Right lobe of liver (tissue), 6 donors: ENCODE measurements around the gene HNRNPC. TPM values are rescaled to one million over a fixed set of nuclear protein-coding genes. Genes with fewer than 3 reads are reported as not detected.
A peak's percentile ranks its signal among the peaks of the same experiment; 100 is the strongest.

ENCODE experiments used
- ATAC-seq, 4 donors: fragments of 200-7000 bp; cut with Tn5 transposase; one replicate each; pipeline ENCODE4 v1.9.1; 2020; ENCODE audit warnings: mild to moderate bottlenecking in 4 of 4, moderate library complexity in 4 of 4
- DNase-seq, 3 donors: peaks; one replicate each; pipeline ENCODE4 v3.0.0-alpha.2; 2020
- H3K27ac ChIP-seq, 3 donors: fragments of 200-600 bp; one replicate each; pipeline ENCODE4 v1.8.0; 2022
- H3K27me3 ChIP-seq, 2 donors: fragments of 200-600 bp; one replicate each; pipeline ENCODE4 v1.8.0; 2022
- H3K36me3 ChIP-seq, 4 donors: fragments of 200-600 bp; sonication (generic) in 1 of 4; one replicate each; pipeline versions ENCODE4 v1.5.1 to v1.8.0; 2017 to 2022; ENCODE audit warnings: control low read depth in 1 of 4
- H3K4me1 ChIP-seq, 4 donors: fragments of 200-600 bp; sonication (generic) in 1 of 4; one replicate each; pipeline versions ENCODE4 v1.5.1 to v1.8.0; 2017 to 2022; ENCODE audit warnings: control low read depth in 1 of 4
- H3K4me3 ChIP-seq, 3 donors: fragments of 200-600 bp; one replicate each; pipeline ENCODE4 v1.8.0; 2022
- H3K9me3 ChIP-seq, 4 donors: fragments of 200-600 bp; sonication (generic) in 1 of 4; one replicate each; pipeline versions ENCODE4 v1.5.1 to v1.8.0; 2017 to 2022; ENCODE audit warnings: control low read depth in 1 of 4
- CTCF ChIP-seq, 4 donors: fragments of 200-600 bp in 3 of 4; fragments of 450-650 bp in 1 of 4; IDR thresholded peaks; one replicate each; pipeline versions ENCODE4 v1.5.1 to v1.8.0; 2016 to 2022; ENCODE audit warnings: antibody characterized with exemption in 4 of 4, mild to moderate bottlenecking in 2 of 4
- POLR2A ChIP-seq: fragments of 450-650 bp; IDR thresholded peaks from one replicate; pipeline ENCODE4 v1.6.1; 2017; ENCODE audit warnings: antibody characterized with exemption, mild to moderate bottlenecking
- WGBS: methylation state at CpG from one replicate; pipeline ENCODE4 v1.1.6; 2018; ENCODE audit warnings: low coverage, low lambda C conversion rate; ENCODE audit not compliant: insufficient coverage; ENCODE audit errors: missing lambda C conversion rate; 5-methylcytosine and 5-hydroxymethylcytosine counted together
- intact Hi-C, 2 donors: fragments of 100-400 bp; cut with DNase I; formaldehyde crosslinking; loops; one replicate each; pipeline versions ENCODE4 v1.11.2 to v1.14.1; 2022
- total RNA-seq, 6 experiments: library from RNA; depleted of rRNA in 2 of 6; stranded (reverse); fragments of >200 nt in 2 of 6; fragmentation: NEBNext Ultra II Directional in 3 of 6; extraction: Animal tissue kit (Norgen Biotek cat#: 25700) in 3 of 6; gene quantifications; one replicate each; pipeline versions ENCODE4 v1.1.0 to v1.2.4, GENCODE V29; 2016 to 2023
- donor health status: DM: no; HTN: yes; CAD: no.
- donor health status: DM: no; HTN: no; CAD: no.
- donor health status: DM: no; HTN: no; CAD: no.
- donor health status: DM: no; HTN: yes; CAD: no.
- donor health status: DM: no; HTN: yes; CAD: no.

The HNRNPC gene
- total RNA-seq, 6 experiments from 2014 or later = 170 to 247 (median 229) TPM

- H3K9me3 ChIP-seq = no peaks in the 10 kb centered on the region
- 82% methylated on average over 1 of the region's 1 CpG for WGBS
- intact Hi-C loops = no loop called here
- H3K27me3 ChIP-seq = no peaks in the 10 kb centered on the region
- H3K4me3 ChIP-seq = no peak overlapping the region
- no peak for TF ChIP-seq POLR2A
- TF ChIP-seq CTCF (IDR thresholded peaks at IDR 0.05) = peak; percentile 21 to 45 (median 37)
- H3K27ac ChIP-seq = no peak overlapping the region
- peaks cover 0 to 46% (median 2%) of the 10 kb centered on the region in 4 donors for H3K36me3 ChIP-seq
- peaks cover 0 to 30% (median 3%) of the 10 kb centered on the region in 4 donors for H3K4me1 ChIP-seq
- DNase-seq = no peak
- ATAC-seq = no peak
Measured at GRCh38 chr14:21241218-21241819, 27.9 kb downstream of the HNRNPC start.

GRCh38 chr14:21240417-21240816, 28.8 kb downstream of the HNRNPC start:
- DNase-seq (no peak), ATAC-seq (no peak)
- Histone ChIP-seq H3K4me1 (peaks cover 0 to 25% (median 3%) of the 10 kb centered on the region in 4 donors), H3K36me3 (peaks cover 0 to 51% (median 1%) of the 10 kb centered on the region in 4 donors), H3K27ac (no peak overlapping the region), H3K4me3 (no peak overlapping the region), H3K27me3 (no peaks in the 10 kb centered on the region), H3K9me3 (no peaks in the 10 kb centered on the region)
- no peak for TF ChIP-seq CTCF (IDR thresholded peaks at IDR 0.05)
- TF ChIP-seq POLR2A = no peak
- intact Hi-C loops = no loop called here
- 38% methylated on average over 2 of the region's 2 CpGs for WGBS

GRCh38 chr14:21238823-21239518, 30.3 kb downstream of the HNRNPC start:
- Histone ChIP-seq H3K4me3 (no peak overlapping the region), H3K4me1 (peaks cover 0 to 23% (median 2%) of the 10 kb centered on the region in 4 donors), H3K36me3 (peaks cover 0 to 52% (median 4%) of the 10 kb centered on the region in 4 donors), H3K27me3 (no peaks in the 10 kb centered on the region), H3K27ac (no peak overlapping the region), H3K9me3 (no peaks in the 10 kb centered on the region)
- no peak for DNase-seq
- WGBS = 91% methylated on average over 11 of the region's 11 CpGs
- no peak for ATAC-seq
- no peak for TF ChIP-seq CTCF (IDR thresholded peaks at IDR 0.05)
- TF ChIP-seq POLR2A = no peak
- intact Hi-C loops = loop anchor here in 1 of 2 donors (10.0 kb wide), 1 partner anchor 156 kb away; no protein-coding TSS in a partner anchor

GRCh38 chr14:21236948-21237797, 32.1 kb downstream of the HNRNPC start:
- Histone ChIP-seq H3K4me1 (peaks cover 0 to 23% (median 2%) of the 10 kb centered on the region in 4 donors), H3K36me3 (peaks cover 0 to 55% (median 13%) of the 10 kb centered on the region in 4 donors)
- intact Hi-C loops = loop anchor here in 1 of 2 donors (10.0 kb wide), 1 partner anchor 158 kb away; no protein-coding TSS in a partner anchor

More at GRCh38 chr14:21236948-21237797, 32.1 kb downstream of the HNRNPC start:
- Histone ChIP-seq H3K4me3 (no peak overlapping the region), H3K9me3 (no peaks in the 10 kb centered on the region), H3K27ac (no peak overlapping the region), H3K27me3 (no peaks in the 10 kb centered on the region)
- TF ChIP-seq CTCF (IDR thresholded peaks at IDR 0.05) (no peak), POLR2A (no peak)
- 68% methylated on average over 6 of the region's 6 CpGs for WGBS
- ATAC-seq = no peak
- no peak for DNase-seq
